HepG2 (cell line): ENCODE results near the gene PTPRM. TPM values are rescaled to one million over a fixed set of nuclear protein-coding genes. Genes with fewer than 3 reads are reported as not detected.

Source experiments
- AKAP8 ChIP-seq: sonication (generic); formaldehyde crosslinking; IDR thresholded peaks from 2 replicates; pipeline ENCODE4 v1.5.1; 2020; ENCODE audit warnings: mild to moderate bottlenecking, missing genetic modification reagents
- CBX1 ChIP-seq: IDR thresholded peaks from one replicate; pipeline ENCODE4 v1.6.1; 2016; ENCODE audit warnings: antibody characterized with exemption, low read depth
- FUBP1 ChIP-seq: sonication (generic); formaldehyde crosslinking; IDR thresholded peaks from 2 replicates; pipeline ENCODE4 v1.5.1; 2020; ENCODE audit warnings: missing genetic modification reagents, mild to moderate bottlenecking, borderline replicate concordance
- HBP1 ChIP-seq: IDR thresholded peaks from 2 replicates; pipeline ENCODE4 v1.6.1; 2016; ENCODE audit warnings: low read depth, control low read depth
- HDAC1 ChIP-seq: sonication (generic); formaldehyde crosslinking; IDR thresholded peaks from 2 replicates; pipeline ENCODE4 v1.5.1; 2020; ENCODE audit warnings: mild to moderate bottlenecking, missing genetic modification reagents
- HDAC6 ChIP-seq: fragments of 200-600 bp; sonication (generic); IDR thresholded peaks from 2 replicates; pipeline ENCODE4 v1.7.0; 2017; ENCODE audit warnings: mild to moderate bottlenecking, antibody characterized with exemption, low read length, low read depth
- IRF9 ChIP-seq: sonication (generic); formaldehyde crosslinking; IDR thresholded peaks from 2 replicates; pipeline ENCODE4 v1.8.0; 2022; ENCODE audit warnings: missing genetic modification reagents, mild to moderate bottlenecking, borderline replicate concordance
- MED1 ChIP-seq: sonication (generic); formaldehyde crosslinking; IDR thresholded peaks from 2 replicates; pipeline ENCODE4 v1.4.0; 2020; ENCODE audit warnings: missing genetic modification reagents
- MED8 ChIP-seq: sonication (generic); formaldehyde crosslinking; IDR thresholded peaks from 2 replicates; pipeline ENCODE4 v1.8.1; 2023; ENCODE audit warnings: mild to moderate bottlenecking, missing genetic modification reagents; ENCODE audit not compliant: insufficient replicate concordance
- MLXIP ChIP-seq: sonication (generic); formaldehyde crosslinking; IDR thresholded peaks from 2 replicates; pipeline ENCODE4 v1.9.0; 2021; ENCODE audit warnings: missing genetic modification reagents, borderline replicate concordance
- NR2F6 ChIP-seq, 2 experiments: IDR thresholded peaks; 2 replicates each; pipeline ENCODE4 v1.6.1; 2016; ENCODE audit warnings: antibody characterized with exemption in 1 of 2, mild to moderate bottlenecking in 1 of 2
- PCBP1 ChIP-seq: fragments of 200-400 bp; formaldehyde crosslinking; IDR thresholded peaks from 2 replicates; pipeline ENCODE4 v1.6.1; 2017; ENCODE audit warnings: mild to moderate bottlenecking, low read depth, low read length, borderline replicate concordance
- RELA ChIP-seq: sonication (generic); formaldehyde crosslinking; IDR thresholded peaks from 2 replicates; pipeline ENCODE4 v1.4.0; 2020; ENCODE audit warnings: missing genetic modification reagents
- RFX3 ChIP-seq: IDR thresholded peaks from 2 replicates; pipeline ENCODE4 v1.6.1; 2016; ENCODE audit warnings: missing biosample characterization, missing genetic modification reagents
- SNAPC5 ChIP-seq: sonication (generic); formaldehyde crosslinking; IDR thresholded peaks from 2 replicates; pipeline ENCODE4 v1.8.1; 2023; ENCODE audit warnings: mild to moderate bottlenecking, missing genetic modification reagents, borderline replicate concordance
- SP1 ChIP-seq, 2 experiments: fragments of 450-650 bp in 1 of 2; sonication (generic) in 1 of 2; formaldehyde crosslinking in 1 of 2; IDR thresholded peaks; 2 replicates each; pipeline versions ENCODE4 v1.4.0 to v1.6.1; 2016 to 2020; ENCODE audit warnings: missing genetic modification reagents in 1 of 2
- ZNF180 ChIP-seq: sonication (generic); formaldehyde crosslinking; IDR thresholded peaks from 2 replicates; pipeline ENCODE4 v1.4.0; 2020; ENCODE audit warnings: low read depth, missing genetic modification reagents, borderline replicate concordance
- ZNF230 ChIP-seq: sonication (generic); formaldehyde crosslinking; IDR thresholded peaks from 2 replicates; pipeline ENCODE4 v1.4.0; 2020; ENCODE audit warnings: mild to moderate bottlenecking, missing genetic modification reagents
- ZNF451 ChIP-seq: sonication (generic); formaldehyde crosslinking; IDR thresholded peaks from 2 replicates; pipeline ENCODE4 v1.5.0; 2020; ENCODE audit warnings: mild to moderate bottlenecking, missing genetic modification reagents
- ZNF558 ChIP-seq: sonication (generic); formaldehyde crosslinking; IDR thresholded peaks from 2 replicates; pipeline ENCODE4 v1.9.0; 2022; ENCODE audit warnings: mild to moderate bottlenecking, missing genetic modification reagents, borderline replicate concordance
- ZNF660 ChIP-seq: sonication (generic); formaldehyde crosslinking; IDR thresholded peaks from 2 replicates; pipeline ENCODE4 v1.5.1; 2020; ENCODE audit warnings: mild to moderate bottlenecking, low read depth, missing genetic modification reagents, borderline replicate concordance
- ZSCAN20 ChIP-seq: sonication (generic); formaldehyde crosslinking; IDR thresholded peaks from 2 replicates; pipeline ENCODE4 v1.4.0; 2020; ENCODE audit warnings: missing genetic modification reagents, mild to moderate bottlenecking, borderline replicate concordance
- polyA plus RNA-seq, 8 experiments: library from polyadenylated mRNA; depleted of rRNA in 3 of 8; stranded (reverse) in 7 of 8; unstranded in 1 of 8; fragments of >200 nt; fragmentation: Illumina TruSeq in 4 of 8; extraction: Trizol in 4 of 8; gene quantifications; 2 replicates each; pipeline versions ENCODE4 v1.2.1 to v1.2.3, GENCODE V29; 2011 to 2016; ENCODE audit warnings: low read depth in 4 of 8, missing spikeins in 1 of 8, mixed read lengths in 1 of 8; ENCODE audit not compliant: insufficient read depth in 1 of 8
- total RNA-seq, 5 experiments: library from RNA; depleted of rRNA; stranded (reverse); fragments of >200 nt; fragmentation: Illumina TruSeq; extraction: Trizol; gene quantifications; 2 replicates each; pipeline ENCODE4 v1.2.3, GENCODE V29; 2016; ENCODE audit warnings: low read depth in 1 of 5

PTPRM gene
- total and polyA plus RNA-seq, 2 of the 13 experiments (the other 11 are each of a cell fraction or from before 2014, with no cell fraction given) = 12.6 to 108 TPM

GRCh38 chr18:8341481-8342230, 774.5 kb downstream of the PTPRM start (continued):
- TF ChIP-seq ZNF180 (CRISPR knock-in tag) (no peak), ZNF230 (CRISPR knock-in tag) (0 out of 2 replicates have a peak, but pooled peaks have one; percentile 58), FUBP1 (CRISPR knock-in tag) (no peak), IRF9 (CRISPR knock-in tag) (no peak; the same call in 1 of the 2 replicates), PCBP1 (no peak), NR2F6 (IDR thresholded peaks at IDR 0.05) (peak; percentile 88), NR2F6 (CRISPR knock-in tag; IDR thresholded peaks at IDR 0.05) (peak; percentile 84), MLXIP (no peak), MED8 (CRISPR knock-in tag) (no peak), HBP1 (CRISPR knock-in tag) (no peak), ZNF558 (no peak), RFX3 (CRISPR knock-in tag) (no peak), ZNF660 (CRISPR knock-in tag) (no peak), SP1 (IDR thresholded peaks at IDR 0.05) (no peak), SP1 (CRISPR knock-in tag; IDR thresholded peaks at IDR 0.05) (no peak), MED1 (CRISPR knock-in tag) (peak; percentile 80), HDAC1 (peak; percentile 78), HDAC6 (no peak), ZNF451 (CRISPR knock-in tag) (no peak), SNAPC5 (CRISPR knock-in tag) (no peak), RELA (CRISPR knock-in tag) (no peak), AKAP8 (no peak), ZSCAN20 (CRISPR knock-in tag) (no peak), CBX1 (no peak)
